ENCODE results near the gene ACE. TPM values are rescaled to one million over a fixed set of nuclear protein-coding genes. Genes with fewer than 3 reads are reported as not detected.

ACE gene
- total and polyA plus RNA-seq, 4 donors: 5.5 to 87.3 (median 35.3) TPM

- H3K36me3 ChIP-seq (ENCODE audit: control insufficient read depth in 4 of 4, insufficient read depth in 4 of 4, low read length in 4 of 4): no peaks in the 10 kb centered on the region
- ATAC-seq (ENCODE audit: insufficient read depth, low FRiP score) (no peak), DNase-seq (no peak)
- H3K4me3 ChIP-seq: no peak overlapping the region
- no peak for TF ChIP-seq CTCF (IDR thresholded peaks at IDR 0.05; ENCODE audit: control extremely low read depth, extremely low read depth)
- 75 to 80% methylated on average over 44 to 55 of the region's 55 CpGs for WGBS, 2 donors
- H3K4me1 ChIP-seq (ENCODE audit: control insufficient read depth in 5 of 5, insufficient read depth in 5 of 5, low read length in 5 of 5): peaks cover 0 to 66% (median 17%) of the 10 kb centered on the region in 5 donors
- no peaks in the 10 kb centered on the region for H3K9me3 ChIP-seq (ENCODE audit: control insufficient read depth in 4 of 4, insufficient read depth in 3 of 4, low read length in 3 of 4)
- no peak overlapping the region for H3K9ac ChIP-seq (ENCODE audit: insufficient read depth in 1 of 2, low read length in 2 of 2)
- H3K27ac ChIP-seq (ENCODE audit: low read depth in 1 of 2, low read length in 1 of 2): no peak overlapping the region
- peaks cover 0 to 10% (median 2%) of the 10 kb centered on the region in 3 donors for H3K27me3 ChIP-seq (ENCODE audit: control insufficient read depth in 3 of 3, insufficient read depth in 3 of 3, low read length in 2 of 3)
Measured at GRCh38 chr17:63437287-63438091, 39.4 kb upstream of the ACE start.

- ATAC-seq (ENCODE audit: insufficient read depth, low FRiP score) (no peak), DNase-seq (no peak)
- Histone ChIP-seq H3K27me3 (ENCODE audit: control insufficient read depth in 3 of 3, insufficient read depth in 3 of 3, low read length in 2 of 3) (peaks cover 0 to 10% (median 2%) of the 10 kb centered on the region in 3 donors), H3K4me3 (no peak overlapping the region), H3K9me3 (ENCODE audit: control insufficient read depth in 4 of 4, insufficient read depth in 3 of 4, low read length in 3 of 4) (no peaks in the 10 kb centered on the region), H3K4me1 (ENCODE audit: control insufficient read depth in 5 of 5, insufficient read depth in 5 of 5, low read length in 5 of 5) (peaks cover 0 to 64% (median 15%) of the 10 kb centered on the region in 5 donors), H3K9ac (ENCODE audit: insufficient read depth in 1 of 2, low read length in 2 of 2) (no peak overlapping the region), H3K36me3 (ENCODE audit: control insufficient read depth in 4 of 4, insufficient read depth in 4 of 4, low read length in 4 of 4) (no peaks in the 10 kb centered on the region), H3K27ac (ENCODE audit: low read depth in 1 of 2, low read length in 1 of 2) (peak overlapping the region in 1 of 2 donors; percentile 46)
- TF ChIP-seq CTCF (IDR thresholded peaks at IDR 0.05; ENCODE audit: control extremely low read depth, extremely low read depth): no peak
- WGBS, 2 donors: 46 to 59% methylated on average over 45 of the region's 46 CpGs
Measured at GRCh38 chr17:63438092-63439051, 38.5 kb upstream of the ACE start.

- no peak overlapping the region for H3K4me3 ChIP-seq
- peak overlapping the region in 1 of 2 donors; percentile 82 for H3K27ac ChIP-seq (ENCODE audit: low read depth in 1 of 2, low read length in 1 of 2)
- ATAC-seq (ENCODE audit: insufficient read depth, low FRiP score) (no peak), DNase-seq (peak in 1 of 3 donors; percentile 45)
- no peak overlapping the region for H3K9ac ChIP-seq (ENCODE audit: insufficient read depth in 1 of 2, low read length in 2 of 2)
- no peak for TF ChIP-seq CTCF (IDR thresholded peaks at IDR 0.05; ENCODE audit: control extremely low read depth, extremely low read depth)
- no peaks in the 10 kb centered on the region for H3K36me3 ChIP-seq (ENCODE audit: control insufficient read depth in 4 of 4, insufficient read depth in 4 of 4, low read length in 4 of 4)
- 34 to 41% methylated on average over 8 of the region's 8 CpGs for WGBS, 2 donors
- peaks cover 0 to 54% (median 8%) of the 10 kb centered on the region in 5 donors for H3K4me1 ChIP-seq (ENCODE audit: control insufficient read depth in 5 of 5, insufficient read depth in 5 of 5, low read length in 5 of 5)
- H3K9me3 ChIP-seq (ENCODE audit: control insufficient read depth in 4 of 4, insufficient read depth in 3 of 4, low read length in 3 of 4): no peaks in the 10 kb centered on the region
- H3K27me3 ChIP-seq (ENCODE audit: control insufficient read depth in 3 of 3, insufficient read depth in 3 of 3, low read length in 2 of 3): peaks cover 0 to 10% (median 2%) of the 10 kb centered on the region in 3 donors
Measured at GRCh38 chr17:63439687-63440086, 37.2 kb upstream of the ACE start.
